Activated naive CD4-positive, alpha-beta T cell (primary cell): Measurements from ENCODE around the gene SEZ6L2.
"Not testable (repeated sequence)": the region's sequence is repeated elsewhere in the genome, so short reads cannot be mapped to it uniquely, and the experiment has no call there.

Experiments
- DNase-seq, 4 experiments: peaks; one replicate each; lab custom pipeline; 2025; lab: John Stamatoyannopoulos, UW

The SEZ6L2 gene

GRCh38 chr16:29899516-29900101 is at the start of gene SEZ6L2:
TSS of gene SEZ6L2 (minus strand) at chr16:29899550. CDS start at chr16:29899019, 531 bp downstream.
- DNase-seq, result no peak

GRCh38 chr16:29947897-29948296 is 48.5 kb upstream of the SEZ6L2 start:
- no peak for DNase-seq

GRCh38 chr16:29943846-29944799 is 44.8 kb upstream of the SEZ6L2 start:
- no peak for DNase-seq

GRCh38 chr16:29940656-29941055 is 41.3 kb upstream of the SEZ6L2 start:
- DNase-seq, result no peak

- DNase-seq, result not testable (repeated sequence)
Measured at GRCh38 chr16:29931750-29932149, 32.4 kb upstream of the SEZ6L2 start.

- DNase-seq, result no peak
Measured at GRCh38 chr16:29927070-29927905, 27.9 kb upstream of the SEZ6L2 start.

- no peak for DNase-seq
Measured at GRCh38 chr16:29926711-29927052, 27.3 kb upstream of the SEZ6L2 start.

- peak; percentile 79 to 87 (median 84) for DNase-seq
Measured at GRCh38 chr16:29925781-29926710, 26.7 kb upstream of the SEZ6L2 start, which contains the start of gene KCTD13. TSS of gene KCTD13 (minus strand) at chr16:29926226. CDS start at chr16:29926033, 193 bp downstream.

- DNase-seq, result no peak
Measured at GRCh38 chr16:29925105-29925756, 25.9 kb upstream of the SEZ6L2 start.

GRCh38 chr16:29922986-29923501 is 23.7 kb upstream of the SEZ6L2 start:
- no peak for DNase-seq

- no peak for DNase-seq
Measured at GRCh38 chr16:29922326-29922725, 23.0 kb upstream of the SEZ6L2 start.

GRCh38 chr16:29921034-29921385 is 21.7 kb upstream of the SEZ6L2 start:
- no peak for DNase-seq

- no peak for DNase-seq
Measured at GRCh38 chr16:29920288-29921033, 21.1 kb upstream of the SEZ6L2 start.

- no peak for DNase-seq
Measured at GRCh38 chr16:29916979-29917378, 17.6 kb upstream of the SEZ6L2 start.

- DNase-seq, result no peak
Measured at GRCh38 chr16:29915590-29916247, 16.4 kb upstream of the SEZ6L2 start.

- no peak for DNase-seq
Measured at GRCh38 chr16:29913514-29913913, 14.2 kb upstream of the SEZ6L2 start.

- no peak for DNase-seq
Measured at GRCh38 chr16:29912087-29912486, 12.7 kb upstream of the SEZ6L2 start.

GRCh38 chr16:29911676-29912010 is 12.3 kb upstream of the SEZ6L2 start:
- no peak for DNase-seq
